Limb (tissue), 2 donors: ENCODE data around the gene TIAL1.
A peak's percentile ranks its signal among the peaks of the same experiment; 100 is the strongest.
"Not testable (repeated sequence)": the region's sequence is repeated elsewhere in the genome, so short reads cannot be mapped to it uniquely, and the experiment has no call there.

Experiments used
- DNase-seq, 2 donors: peaks; one replicate each; pipeline ENCODE4 v3.0.0-alpha.2; 2016; ENCODE audit errors: extremely low spot score in 2 of 2

TIAL1 gene

GRCh38 chr10:119549247-119549999, 47.3 kb downstream of the TIAL1 start:
- DNase-seq, result no peak

DNA sequence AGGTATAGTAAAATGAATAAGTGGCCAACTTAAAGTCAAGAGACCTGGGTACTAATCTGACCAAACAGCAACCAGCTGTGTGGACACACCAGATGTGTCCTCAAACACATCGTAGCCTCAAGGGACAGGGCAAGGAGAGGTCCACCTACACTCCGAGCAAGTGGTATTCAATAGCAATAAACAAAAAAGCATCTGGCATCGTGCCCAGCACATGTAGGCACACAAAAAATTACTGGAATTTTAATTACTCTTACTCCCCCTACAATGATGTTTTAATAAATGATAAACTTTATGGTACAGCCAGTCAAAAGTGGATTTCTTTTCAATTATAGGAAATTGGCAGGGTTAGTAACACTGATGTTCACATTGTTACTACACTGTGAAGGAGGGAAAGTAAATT, 50.8 kb downstream of the TIAL1 start:
- DNase-seq, result no peak

- no peak for DNase-seq
Observed at GRCh38 chr10:119545310-119545709, 51.5 kb downstream of the TIAL1 start.

- DNase-seq, result peak in 1 of 2 donors; percentile 41
Observed at GRCh38 chr10:119543814-119544642, 52.7 kb downstream of the TIAL1 start.

- peak; percentile 47 to 74 for DNase-seq
Observed at GRCh38 chr10:119542988-119543813, 53.6 kb downstream of the TIAL1 start.

DNA sequence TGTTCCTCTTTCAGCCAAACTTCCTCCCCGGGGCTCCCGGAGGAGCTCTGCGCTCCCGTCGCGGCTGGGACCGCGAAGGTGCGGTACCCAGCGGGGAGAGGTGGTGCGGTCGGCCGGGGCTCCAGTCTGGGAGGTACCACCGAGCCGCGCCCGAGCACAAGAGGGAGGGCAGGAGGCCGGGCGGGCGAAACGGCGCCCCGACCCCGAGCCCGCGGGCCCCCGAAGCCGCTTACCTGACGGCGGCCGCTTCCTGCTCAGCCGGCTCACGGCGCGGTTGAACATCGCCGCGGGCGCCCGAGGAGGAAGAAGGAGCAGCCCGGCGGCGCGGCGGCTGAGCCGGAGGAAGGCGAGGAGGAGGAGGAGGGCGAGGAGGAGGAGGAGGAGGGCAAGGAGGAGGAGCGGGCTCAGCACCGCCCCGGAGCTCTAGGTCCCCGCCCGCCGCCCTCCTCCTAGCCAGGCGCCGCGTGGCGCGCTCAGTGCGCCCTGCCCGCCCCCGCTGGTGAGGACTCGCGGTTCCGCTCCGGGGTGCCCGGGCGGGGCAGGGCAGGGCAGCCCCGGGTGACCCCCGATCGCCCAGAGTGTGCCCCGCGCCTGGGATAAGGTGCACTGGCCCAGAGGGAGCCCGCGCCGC, 54.3 kb downstream of the TIAL1 start, which contains the start of gene RGS10:
Gene RGS10 (minus strand): TSS at position 363 of the 631 bp plus-strand sequence. CDS start 81 bp downstream, at position 282.
- DNase-seq, result peak in 1 of 2 donors; percentile 54

- DNase-seq, result no peak
Observed at GRCh38 chr10:119541459-119542356, 55.1 kb downstream of the TIAL1 start.

GRCh38 chr10:119541046-119541445, 55.7 kb downstream of the TIAL1 start:
- no peak for DNase-seq

- DNase-seq, result no peak
Observed at GRCh38 chr10:119540038-119540437, 56.7 kb downstream of the TIAL1 start.

DNA sequence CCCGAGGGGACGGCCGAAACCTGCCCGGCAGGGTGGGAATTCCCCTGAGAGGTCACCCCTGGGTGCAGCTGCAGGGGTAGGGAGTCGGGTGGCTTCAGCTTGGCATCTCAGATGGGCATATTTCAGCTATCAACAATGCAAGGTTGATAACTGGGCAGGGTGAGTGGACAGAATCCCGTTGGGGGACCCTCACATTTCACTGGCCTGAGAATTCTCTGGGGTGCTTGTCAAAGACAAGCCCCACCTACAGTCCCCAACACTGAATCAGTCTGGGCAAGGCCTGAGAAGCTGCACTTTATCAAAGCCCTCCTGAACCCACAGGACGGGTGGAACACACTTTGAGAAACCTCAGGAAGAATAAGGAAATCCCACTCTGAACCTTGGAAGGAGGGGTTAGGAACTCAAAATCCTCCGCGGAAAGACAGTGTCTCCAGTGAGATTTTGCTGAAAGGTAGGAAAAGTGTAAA, 57.4 kb downstream of the TIAL1 start:
- no peak for DNase-seq

GRCh38 chr10:119538632-119539358, 58.0 kb downstream of the TIAL1 start:
- no peak for DNase-seq

DNA sequence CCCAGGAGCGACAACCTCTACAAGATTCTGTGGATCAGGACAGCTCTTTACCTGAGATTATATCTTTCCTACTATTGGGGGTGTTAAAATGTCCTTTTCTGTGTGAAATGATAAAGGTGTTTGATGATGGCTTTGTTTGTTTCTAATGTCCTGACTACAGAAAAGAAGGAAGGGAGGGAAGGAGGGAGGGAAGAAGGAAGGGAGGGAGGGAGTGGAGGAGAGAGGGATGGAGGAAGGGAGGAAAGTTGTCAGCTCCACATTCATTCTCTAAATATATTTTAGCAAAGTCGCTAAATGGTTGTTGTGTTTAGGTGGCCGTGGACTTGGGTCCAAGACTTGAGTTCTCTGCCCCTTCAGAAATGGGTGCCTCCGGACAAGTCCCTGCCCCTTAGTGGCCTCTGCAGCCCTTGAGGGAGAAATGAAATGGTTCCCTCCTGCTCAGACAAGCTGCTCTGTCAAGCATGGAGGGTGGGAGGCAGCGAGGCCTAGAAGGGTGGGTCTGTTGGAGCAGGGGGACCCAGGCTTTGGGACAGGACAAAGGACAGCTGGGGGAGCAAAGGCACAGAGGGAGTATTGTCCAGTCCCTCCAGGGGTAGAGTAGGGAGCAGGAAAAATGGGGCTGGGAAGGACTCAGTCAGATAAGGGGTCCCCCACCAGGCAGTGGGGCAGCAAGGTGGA, 58.7 kb downstream of the TIAL1 start:
- DNase-seq, result no peak

- no peak for DNase-seq
Observed at GRCh38 chr10:119536508-119537025, 60.2 kb downstream of the TIAL1 start.

DNA sequence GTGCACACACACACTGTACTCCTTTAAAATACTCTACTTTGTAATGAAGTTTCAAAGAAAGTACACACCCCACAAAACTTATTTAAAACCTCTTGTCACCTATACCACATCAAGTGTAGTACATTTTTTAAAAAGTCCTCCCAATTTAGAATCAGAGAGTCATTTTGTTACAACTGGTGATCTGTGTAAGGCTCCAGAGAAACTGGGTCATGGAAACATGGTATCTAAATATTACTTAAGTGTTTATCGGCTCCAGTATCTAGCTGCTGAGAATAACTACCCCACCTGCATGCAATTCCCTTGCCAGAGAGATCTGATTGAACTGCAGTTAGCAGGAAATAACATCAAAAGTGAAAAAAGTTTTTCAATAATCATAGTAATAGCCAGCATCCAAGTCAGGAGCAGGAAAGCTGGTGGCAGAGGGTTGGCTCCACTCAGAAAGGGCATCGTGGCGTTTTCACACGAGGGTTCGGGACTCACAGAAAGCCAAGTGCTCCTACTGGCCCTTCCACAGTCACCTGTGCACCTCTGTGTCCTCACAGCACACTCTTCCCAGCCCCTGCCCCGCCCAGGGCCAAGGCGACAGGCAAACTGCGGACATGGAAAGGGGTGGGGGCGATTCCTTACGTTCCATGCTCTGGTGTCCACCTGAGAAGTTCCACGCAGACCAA, 60.8 kb downstream of the TIAL1 start:
- DNase-seq, result no peak

GRCh38 chr10:119535305-119535704, 61.5 kb downstream of the TIAL1 start:
- DNase-seq, result no peak

DNA sequence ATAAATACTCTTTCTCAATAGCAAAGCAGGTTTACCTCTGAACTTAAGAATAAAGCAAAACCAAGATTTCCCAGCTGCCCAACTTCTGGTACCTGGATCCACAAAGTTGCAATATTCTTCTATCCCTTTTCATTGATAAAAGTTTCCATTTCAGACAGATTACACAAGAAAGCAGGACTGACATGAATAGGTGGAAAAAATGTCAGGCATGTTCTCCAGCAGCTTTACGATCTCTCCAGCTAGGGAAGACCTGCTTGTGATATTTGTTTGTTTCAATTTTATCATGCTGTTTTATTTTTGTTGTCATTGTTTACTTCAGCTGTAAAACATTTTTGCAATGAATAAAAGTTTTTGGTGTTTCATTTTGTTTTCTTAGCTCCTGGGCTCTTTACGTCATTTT, 63.3 kb downstream of the TIAL1 start:
- DNase-seq, result no peak

DNA sequence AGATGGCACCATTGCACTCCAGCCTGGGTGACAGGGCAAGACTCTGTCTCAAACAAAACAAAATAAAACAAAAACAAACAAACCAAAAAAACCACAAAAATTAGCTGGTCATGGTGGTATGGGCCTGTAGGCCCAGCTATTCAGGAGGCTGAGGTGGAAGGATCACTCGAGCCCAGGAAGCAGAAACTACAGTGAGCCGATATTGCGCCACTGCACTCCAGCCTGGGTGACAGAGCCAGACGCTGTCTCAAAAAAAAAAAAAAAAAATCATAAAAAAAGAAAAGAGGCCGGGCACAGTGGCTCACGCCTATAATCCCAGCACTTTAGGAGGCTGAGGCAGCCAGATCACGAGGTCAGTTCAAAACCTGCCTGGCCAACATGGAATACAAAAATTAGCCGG, 64.0 kb downstream of the TIAL1 start:
- not testable (repeated sequence) for DNase-seq

DNA sequence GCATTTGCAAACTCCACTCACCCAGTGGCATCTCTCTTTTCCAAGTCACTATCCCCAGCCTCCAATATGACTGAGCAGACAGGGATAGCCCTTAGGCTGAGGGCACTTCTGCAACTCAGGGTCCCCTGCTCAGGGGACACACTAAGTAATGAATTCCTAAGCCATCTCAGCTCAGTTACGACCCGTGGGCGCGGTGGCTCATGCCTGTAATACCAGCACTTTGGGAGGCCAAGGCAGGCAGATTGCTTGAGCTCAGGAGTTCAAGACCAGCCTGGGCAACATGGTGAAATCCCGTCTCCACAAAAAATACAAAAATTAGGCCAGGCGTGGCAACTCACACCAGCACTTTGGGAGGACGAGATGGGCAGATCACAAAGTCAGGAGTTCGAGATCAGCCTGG, 64.5 kb downstream of the TIAL1 start:
- not testable (repeated sequence) for DNase-seq
